Activated naive CD8-positive, alpha-beta T cell treated with anti-CD3 and anti-CD28 coated beads for 36 hours (primary cell): ENCODE measurements around the gene MST1. TPM values are rescaled to one million over a fixed set of nuclear protein-coding genes. Genes with fewer than 3 reads are reported as not detected.

Experiments
- DNase-seq: peaks from one replicate; pipeline ENCODE4 v3.0.0; 2021
- H3K27ac Mint-ChIP-seq: one replicate; pipeline ENCODE4 v1.8.0; 2022; ENCODE audit warnings: mild to moderate bottlenecking, moderate library complexity, mixed read lengths
- H3K27me3 Mint-ChIP-seq: one replicate; pipeline ENCODE4 v1.8.0; 2022; ENCODE audit warnings: mild to moderate bottlenecking, mixed read lengths
- H3K36me3 Mint-ChIP-seq: one replicate; pipeline ENCODE4 v1.8.0; 2021; ENCODE audit warnings: mild to moderate bottlenecking, mixed read lengths
- H3K4me1 Mint-ChIP-seq: one replicate; pipeline ENCODE4 v1.8.0; 2021; ENCODE audit warnings: mixed read lengths
- H3K4me3 Mint-ChIP-seq: one replicate; pipeline ENCODE4 v1.8.0; 2022; ENCODE audit warnings: mild to moderate bottlenecking, moderate library complexity, mixed read lengths
- H3K9me3 Mint-ChIP-seq: one replicate; pipeline ENCODE4 v1.8.0; 2022; ENCODE audit warnings: mixed read lengths
- total RNA-seq, 2 experiments: library from RNA; stranded (reverse); gene quantifications; one replicate each; pipeline ENCODE4 v1.2.3, GENCODE V29; 2021

The MST1 gene
- total RNA-seq, 2 experiments from 2014 or later: 6.7 to 8.4 TPM

GRCh38 chr3:49634736-49635135 lies 54.5 kb downstream of the MST1 start:
- no peak for DNase-seq
- H3K27me3 Mint-ChIP-seq: peaks cover 10% of the 10 kb centered on the region
- no peak overlapping the region for H3K4me3 Mint-ChIP-seq
- peaks cover 2% of the 10 kb centered on the region for H3K4me1 Mint-ChIP-seq
- H3K9me3 Mint-ChIP-seq: no peaks in the 10 kb centered on the region
- no peaks in the 10 kb centered on the region for H3K36me3 Mint-ChIP-seq
- H3K27ac Mint-ChIP-seq: no peak overlapping the region

Other genes starting within 250 kb of the MST1 start
- 10 to 100 TPM; 10.8 to 12.3 TPM for gene DAG1, start 219.2 kb downstream of the MST1 start, total RNA-seq
- under 1 TPM; 0.10 to 0.35 TPM for gene BSN, start 135.0 kb downstream of the MST1 start, total RNA-seq
- gene APEH, start 15.1 kb downstream of the MST1 start, total RNA-seq: 100 to 1,000 TPM; 173 to 189 TPM
- 10 to 100 TPM; 32.4 to 35.5 TPM for gene RNF123, start 83 bp upstream of the MST1 start, total RNA-seq
- not detected for gene AMIGO3, start 30.2 kb upstream of the MST1 start, total RNA-seq
- gene GMPPB, start 34.5 kb upstream of the MST1 start, total RNA-seq: 10 to 100 TPM; 43.0 to 43.6 TPM
- gene IP6K1, start 97.1 kb upstream of the MST1 start, total RNA-seq: 10 to 100 TPM; 24.1 to 30.6 TPM
- under 1 TPM in 1 of 2 experiments, not detected in 1; 0.37 TPM for gene CDHR4, start 110.4 kb upstream of the MST1 start, total RNA-seq
- 1 to 10 TPM; 1.2 to 1.5 TPM for gene INKA1, start 113.8 kb upstream of the MST1 start, total RNA-seq
- 10 to 100 TPM; 65.1 to 68.0 TPM for gene UBA7, start 124.5 kb upstream of the MST1 start, total RNA-seq
- 10 to 100 TPM; 23.0 to 23.6 TPM for gene TRAIP, start 167.1 kb upstream of the MST1 start, total RNA-seq
- 1 to 10 TPM; 1.6 to 1.7 TPM for gene CAMKV, start 180.4 kb upstream of the MST1 start, total RNA-seq
- gene MST1R, start 214.4 kb upstream of the MST1 start, total RNA-seq: under 1 TPM; 0.74 to 0.76 TPM
- gene MON1A, start 240.3 kb upstream of the MST1 start, total RNA-seq: 10 to 100 TPM; 11.7 to 12.2 TPM